Activated B cell treated with CpG ODN at 0.5 μM for 24 hours (primary cell): ENCODE data around the gene MTRF1. TPM values are rescaled to one million over a fixed set of nuclear protein-coding genes. Genes with fewer than 3 reads are reported as not detected.

Source experiments
- ATAC-seq: fragments of 200-7000 bp; cut with Tn5 transposase; one replicate; pipeline ENCODE4 v1.10.0; 2021; ENCODE audit warnings: low read depth, mild to moderate bottlenecking, moderate library complexity
- CTCF ChIA-PET: fragments of 350-600 bp; sonication (Branson Sonifier 250); formaldehyde crosslinking; loops from one replicate; lab custom pipeline; 2021; ENCODE audit warnings: antibody characterized with exemption; lab: Charles Lee
- POLR2A ChIA-PET: fragments of 350-600 bp; sonication (Branson Sonifier 250); formaldehyde crosslinking; loops from one replicate; lab custom pipeline; 2021; ENCODE audit warnings: antibody characterized with exemption; lab: Charles Lee
- DNase-seq: peaks from one replicate; pipeline ENCODE4 v3.0.0; 2022
- H3K27ac Mint-ChIP-seq: one replicate; pipeline ENCODE4 v1.8.0; 2020; ENCODE audit warnings: mixed read lengths
- H3K27me3 Mint-ChIP-seq: one replicate; pipeline ENCODE4 v1.8.0; 2021; ENCODE audit warnings: mixed read lengths
- H3K36me3 Mint-ChIP-seq: one replicate; pipeline ENCODE4 v1.8.0; 2021; ENCODE audit warnings: low read depth, mixed read lengths
- H3K4me1 Mint-ChIP-seq: one replicate; pipeline ENCODE4 v1.8.0; 2021; ENCODE audit warnings: mixed read lengths
- H3K4me3 Mint-ChIP-seq: one replicate; pipeline ENCODE4 v1.8.0; 2020; ENCODE audit warnings: mild to moderate bottlenecking, mixed read lengths
- H3K9me3 Mint-ChIP-seq: one replicate; pipeline ENCODE4 v1.8.0; 2020; ENCODE audit warnings: mixed read lengths
- intact Hi-C: fragments of 100-400 bp; cut with micrococcal nuclease; formaldehyde crosslinking; loops from one replicate; pipeline ENCODE4 v1.15.1; 2024
- total RNA-seq: library from RNA; stranded (reverse); gene quantifications from 2 replicates; pipeline ENCODE4 v1.2.3, GENCODE V29; 2022
- TF ChIP-seq, protein P1 (sequence below): fragments of 200-600 bp; IDR thresholded peaks from one replicate; pipeline ENCODE4 v1.8.0; 2022; ENCODE audit warnings: antibody characterized with exemption, mild to moderate bottlenecking

The MTRF1 gene
- total RNA-seq, 1 donor from 2014 or later: 26.7 TPM

DNA sequence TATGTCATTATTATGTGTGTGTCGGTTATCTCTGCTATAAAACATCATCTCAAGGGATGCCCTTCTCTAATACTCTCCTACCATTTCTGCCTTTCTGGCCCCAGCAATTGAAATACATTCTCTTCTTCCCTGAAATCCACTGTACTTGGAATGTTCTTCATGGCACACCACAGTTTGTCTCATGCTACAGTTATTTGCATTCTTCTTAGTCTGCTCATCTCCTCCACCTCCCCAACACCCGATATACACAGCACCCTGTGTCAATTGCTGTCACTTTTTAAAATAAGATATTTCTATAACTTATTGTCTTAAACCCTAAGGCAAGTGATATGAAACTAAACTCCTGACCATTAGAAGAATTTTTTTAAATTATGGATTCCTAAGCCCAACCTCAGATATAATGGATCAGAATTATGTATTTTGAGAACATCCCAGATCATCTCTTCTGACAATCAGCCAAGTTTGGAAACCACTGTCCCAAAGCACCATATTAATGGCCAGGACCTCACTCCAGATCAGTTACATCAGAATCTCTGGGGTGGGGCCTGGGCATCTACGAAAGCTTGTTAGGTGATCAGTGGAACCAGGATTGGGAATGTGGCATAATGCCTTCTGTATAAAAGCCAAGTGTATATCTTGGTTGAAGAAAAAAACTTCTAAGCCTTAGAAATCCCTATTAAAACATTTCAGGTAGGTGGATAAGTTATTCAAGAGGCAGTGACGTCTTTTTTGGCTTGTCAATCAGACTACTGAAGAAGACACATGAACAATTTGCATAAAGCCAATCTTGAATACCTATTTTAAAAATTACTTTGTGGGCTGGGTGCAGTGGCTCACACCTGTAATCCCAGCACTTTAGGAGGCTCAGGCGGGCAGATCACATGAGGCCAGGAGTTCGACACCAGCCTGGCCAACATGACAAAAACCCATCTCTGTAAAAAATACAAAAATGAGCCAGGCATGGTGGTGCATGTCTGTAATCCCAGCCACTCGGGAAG is 39.0 kb downstream of the MTRF1 start:
- CTCF ChIA-PET: interaction anchor here (1.0 kb wide), 1 partner anchor 150 kb away, joined by 3 read pairs; no protein-coding TSS in a partner anchor

DNA sequence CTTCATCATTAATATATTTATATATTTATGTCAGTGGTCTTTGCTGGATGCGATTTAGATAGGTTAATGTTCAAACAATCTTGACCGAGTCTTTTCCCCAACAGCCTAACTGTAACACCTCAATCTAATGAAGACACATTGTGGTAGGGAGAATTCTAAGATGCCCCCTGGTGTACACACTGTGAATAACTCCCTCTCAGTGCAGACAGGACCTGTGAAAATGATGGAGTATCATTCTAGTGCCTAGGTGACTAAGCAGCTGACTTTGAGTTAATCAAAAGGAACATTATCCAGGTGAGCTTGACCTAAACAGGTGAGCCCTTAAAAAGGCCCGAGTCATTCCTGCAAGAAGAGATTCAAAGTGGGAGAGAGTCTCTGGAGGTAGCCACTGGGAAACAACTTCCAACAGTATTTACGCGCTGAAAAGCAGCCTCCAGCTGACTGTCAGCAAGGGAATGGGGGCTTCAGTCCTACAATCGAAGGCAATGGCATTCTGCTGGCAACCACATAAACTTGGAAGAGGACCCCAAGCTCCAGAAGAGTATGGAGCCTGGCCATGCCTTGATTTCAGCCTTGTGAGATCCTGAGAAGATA is 41.0 kb downstream of the MTRF1 start:
- ChIA-PET CTCF (interaction anchor here (0.7 to 3.8 kb wide), 14 partner anchors 11 to 431 kb away, joined by 3 to 33 read pairs (median 3); partner anchors contain the start of gene WBP4), POLR2A (no interaction called here)
- no peaks in the 10 kb centered on the region for H3K27me3 Mint-ChIP-seq

More for the DNA sequence above, 39.0 kb downstream of the MTRF1 start:
- H3K36me3 Mint-ChIP-seq: peaks cover 42% of the 10 kb centered on the region
- no peak for ATAC-seq
- no peak overlapping the region for H3K27ac Mint-ChIP-seq
- peaks cover 3% of the 10 kb centered on the region for H3K4me1 Mint-ChIP-seq
- POLR2A ChIA-PET: no interaction called here
- TF ChIP-seq, protein P1, sequence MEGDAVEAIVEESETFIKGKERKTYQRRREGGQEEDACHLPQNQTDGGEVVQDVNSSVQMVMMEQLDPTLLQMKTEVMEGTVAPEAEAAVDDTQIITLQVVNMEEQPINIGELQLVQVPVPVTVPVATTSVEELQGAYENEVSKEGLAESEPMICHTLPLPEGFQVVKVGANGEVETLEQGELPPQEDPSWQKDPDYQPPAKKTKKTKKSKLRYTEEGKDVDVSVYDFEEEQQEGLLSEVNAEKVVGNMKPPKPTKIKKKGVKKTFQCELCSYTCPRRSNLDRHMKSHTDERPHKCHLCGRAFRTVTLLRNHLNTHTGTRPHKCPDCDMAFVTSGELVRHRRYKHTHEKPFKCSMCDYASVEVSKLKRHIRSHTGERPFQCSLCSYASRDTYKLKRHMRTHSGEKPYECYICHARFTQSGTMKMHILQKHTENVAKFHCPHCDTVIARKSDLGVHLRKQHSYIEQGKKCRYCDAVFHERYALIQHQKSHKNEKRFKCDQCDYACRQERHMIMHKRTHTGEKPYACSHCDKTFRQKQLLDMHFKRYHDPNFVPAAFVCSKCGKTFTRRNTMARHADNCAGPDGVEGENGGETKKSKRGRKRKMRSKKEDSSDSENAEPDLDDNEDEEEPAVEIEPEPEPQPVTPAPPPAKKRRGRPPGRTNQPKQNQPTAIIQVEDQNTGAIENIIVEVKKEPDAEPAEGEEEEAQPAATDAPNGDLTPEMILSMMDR: no peak
- no peaks in the 10 kb centered on the region for H3K27me3 Mint-ChIP-seq
- no peak overlapping the region for H3K4me3 Mint-ChIP-seq
- no peaks in the 10 kb centered on the region for H3K9me3 Mint-ChIP-seq
- intact Hi-C loops: loop anchor here (5.0 kb wide), 2 partner anchors 252 to 888 kb away; no protein-coding TSS in a partner anchor
- no peak for DNase-seq

DNA sequence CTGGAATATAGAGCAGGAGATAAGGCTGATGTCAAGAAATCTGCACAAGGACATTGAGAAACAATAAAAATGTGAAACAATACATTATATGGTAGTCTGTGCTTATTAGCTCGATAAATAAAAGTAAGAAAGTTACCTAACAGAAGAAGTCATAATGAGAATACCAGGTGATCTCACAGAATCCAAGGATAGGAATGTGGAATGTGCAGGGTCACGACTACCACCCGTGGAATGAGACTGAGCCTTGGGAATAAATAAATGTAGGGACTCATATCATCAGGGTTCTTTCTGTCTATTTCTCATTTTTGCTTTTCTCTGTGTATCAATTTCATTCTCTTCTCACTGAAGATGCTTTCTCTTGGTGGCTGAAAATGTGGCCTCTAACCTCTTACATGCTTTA is 43.0 kb downstream of the MTRF1 start:
- Mint-ChIP-seq H3K4me1 (peaks cover 3% of the 10 kb centered on the region), H3K27me3 (no peaks in the 10 kb centered on the region), H3K4me3 (no peak overlapping the region), H3K9me3 (no peaks in the 10 kb centered on the region), H3K36me3 (peaks cover 40% of the 10 kb centered on the region), H3K27ac (no peak overlapping the region)
- POLR2A ChIA-PET: interaction anchor here (0.7 kb wide), 1 partner anchor 94 kb away, joined by 5 read pairs; no protein-coding TSS in a partner anchor
- DNase-seq (no peak), ATAC-seq (no peak)
- CTCF ChIA-PET: interaction anchor here (0.6 to 3.8 kb wide), 5 partner anchors 24 to 1557 kb away, joined by 3 to 33 read pairs (median 4); no protein-coding TSS in a partner anchor
- intact Hi-C loops: loop anchor here (5.0 kb wide), 2 partner anchors 248 to 892 kb away; no protein-coding TSS in a partner anchor
- TF ChIP-seq, protein P1: no peak

More for the DNA sequence above, 41.0 kb downstream of the MTRF1 start:
- DNase-seq (no peak), ATAC-seq (peak; percentile 99)
- Mint-ChIP-seq H3K9me3 (no peaks in the 10 kb centered on the region), H3K4me1 (peaks cover 3% of the 10 kb centered on the region), H3K36me3 (peaks cover 45% of the 10 kb centered on the region), H3K4me3 (no peak overlapping the region), H3K27ac (no peak overlapping the region)
- TF ChIP-seq, protein P1: no peak
- intact Hi-C loops: loop anchor here (1.0 to 5.0 kb wide), 8 partner anchors 23 to 890 kb away; partner anchors contain the start of genes KBTBD6 and KBTBD7

GRCh38 chr13:41216160-41216559 is 47.2 kb downstream of the MTRF1 start:
- intact Hi-C loops: no loop called here
- no peaks in the 10 kb centered on the region for H3K4me1 Mint-ChIP-seq
- peaks cover 27% of the 10 kb centered on the region for H3K36me3 Mint-ChIP-seq
- DNase-seq (no peak), ATAC-seq (no peak)
- no peaks in the 10 kb centered on the region for H3K27me3 Mint-ChIP-seq
- no peaks in the 10 kb centered on the region for H3K9me3 Mint-ChIP-seq
- TF ChIP-seq, protein P1: no peak
- CTCF ChIA-PET: no interaction called here
- H3K4me3 Mint-ChIP-seq: no peak overlapping the region
- POLR2A ChIA-PET: interaction anchor here (1.7 kb wide), 1 partner anchor 17 kb away, joined by 4 read pairs; no protein-coding TSS in a partner anchor
- no peak overlapping the region for H3K27ac Mint-ChIP-seq
